WTC11 (cell line): ENCODE results near the gene PRELID2. TPM values are rescaled to one million over a fixed set of nuclear protein-coding genes. Genes with fewer than 3 reads are reported as not detected.

Experiments
- ATAC-seq: fragments of 200-7000 bp; cut with Tn5 transposase; 2 replicates; pipeline ENCODE4 v1.10.0; 2021; ENCODE audit warnings: mild to moderate bottlenecking, moderate library complexity
- CTCF ChIA-PET: fragments of 300-600 bp; sonication (Branson Sonifier 250); formaldehyde crosslinking; loops from one replicate; lab custom pipeline; 2021; ENCODE audit warnings: antibody characterized with exemption; lab: Charles Lee
- POLR2A ChIA-PET: fragments of 350-600 bp; sonication (Branson Sonifier 250); formaldehyde crosslinking; loops from one replicate; lab custom pipeline; 2021; ENCODE audit warnings: antibody characterized with exemption; lab: Charles Lee
- DNase-seq: peaks from one replicate; pipeline ENCODE4 v3.0.0; 2021; ENCODE audit warnings: low spot score
- H3K27ac Mint-ChIP-seq: 2 replicates; pipeline ENCODE4 v1.8.0; 2021; ENCODE audit warnings: mixed read lengths
- H3K27me3 Mint-ChIP-seq: 2 replicates; pipeline ENCODE4 v1.8.0; 2021; ENCODE audit warnings: low read depth, mild to moderate bottlenecking, moderate library complexity, mixed read lengths
- H3K36me3 Mint-ChIP-seq: 2 replicates; pipeline ENCODE4 v1.8.0; 2021; ENCODE audit warnings: mixed read lengths
- H3K4me1 Mint-ChIP-seq: 2 replicates; pipeline ENCODE4 v1.8.0; 2022; ENCODE audit warnings: mixed read lengths
- H3K4me3 Mint-ChIP-seq: 2 replicates; pipeline ENCODE4 v1.8.0; 2021; ENCODE audit warnings: mild to moderate bottlenecking, moderate library complexity, mixed read lengths
- H3K9me3 Mint-ChIP-seq: 2 replicates; pipeline ENCODE4 v1.8.0; 2021; ENCODE audit warnings: mixed read lengths
- ATF1 ChIP-seq: sonication (generic); formaldehyde crosslinking; IDR thresholded peaks from 2 replicates; pipeline ENCODE4 v1.8.1; 2023; ENCODE audit warnings: mild to moderate bottlenecking, moderate library complexity, missing genetic modification reagents
- ATF6 ChIP-seq: sonication (generic); formaldehyde crosslinking; IDR thresholded peaks from 2 replicates; pipeline ENCODE4 v1.8.1; 2023; ENCODE audit warnings: mild to moderate bottlenecking, missing genetic modification reagents
- CDX4 ChIP-seq: fragments of 250-450 bp; sonication (Bioruptor Pico); IDR thresholded peaks from 2 replicates; pipeline ENCODE4 v1.9.0; 2021; ENCODE audit warnings: moderate library complexity, mild to moderate bottlenecking, inconsistent platforms, borderline replicate concordance
- EMX1 ChIP-seq: fragments of 250-450 bp; sonication (Bioruptor Pico); IDR thresholded peaks from 2 replicates; pipeline ENCODE4 v1.8.0; 2021; ENCODE audit warnings: mild to moderate bottlenecking
- FOXK1 ChIP-seq: sonication (generic); formaldehyde crosslinking; IDR thresholded peaks from 2 replicates; pipeline ENCODE4 v1.8.0; 2022; ENCODE audit warnings: mild to moderate bottlenecking, moderate library complexity, missing genetic modification reagents
- FOXP4 ChIP-seq: sonication (generic); formaldehyde crosslinking; IDR thresholded peaks from 2 replicates; pipeline ENCODE4 v1.8.0; 2022; ENCODE audit warnings: mild to moderate bottlenecking, missing genetic modification reagents
- GABPB1 ChIP-seq: sonication (generic); formaldehyde crosslinking; IDR thresholded peaks from 2 replicates; pipeline ENCODE4 v1.8.1; 2023; ENCODE audit warnings: mild to moderate bottlenecking, missing genetic modification reagents
- NFE2L1 ChIP-seq: sonication (generic); formaldehyde crosslinking; IDR thresholded peaks from 2 replicates; pipeline ENCODE4 v1.8.1; 2023; ENCODE audit warnings: missing genetic modification reagents
- PRDM15 ChIP-seq: sonication (generic); formaldehyde crosslinking; IDR thresholded peaks from 2 replicates; pipeline ENCODE4 v1.8.0; 2022; ENCODE audit warnings: missing genetic modification reagents
- PRRX2 ChIP-seq: fragments of 250-450 bp; sonication (Bioruptor Pico); IDR thresholded peaks from 2 replicates; pipeline ENCODE4 v1.8.0; 2021; ENCODE audit warnings: mild to moderate bottlenecking
- SMAD4 ChIP-seq: sonication (generic); formaldehyde crosslinking; IDR thresholded peaks from 2 replicates; pipeline ENCODE4 v1.8.0; 2022; ENCODE audit warnings: mild to moderate bottlenecking, missing genetic modification reagents
- SP1 ChIP-seq: sonication (generic); formaldehyde crosslinking; conservative IDR thresholded peaks from 2 replicates; pipeline ENCODE4 v1.8.1; 2022; ENCODE audit warnings: missing genetic modification reagents
- ZBTB21 ChIP-seq: sonication (generic); formaldehyde crosslinking; IDR thresholded peaks from 2 replicates; pipeline ENCODE4 v1.8.1; 2023; ENCODE audit warnings: mild to moderate bottlenecking, missing genetic modification reagents, borderline replicate concordance
- ZBTB43 ChIP-seq: sonication (generic); formaldehyde crosslinking; IDR thresholded peaks from 2 replicates; pipeline ENCODE4 v1.8.1; 2023; ENCODE audit warnings: mild to moderate bottlenecking, missing genetic modification reagents
- ZMAT4 ChIP-seq: fragments of 250-450 bp; sonication (Bioruptor Pico); IDR thresholded peaks from 2 replicates; pipeline ENCODE4 v1.9.0; 2021; ENCODE audit warnings: mild to moderate bottlenecking
- ZNF219 ChIP-seq: sonication (generic); formaldehyde crosslinking; IDR thresholded peaks from 2 replicates; pipeline ENCODE4 v1.8.0; 2023; ENCODE audit warnings: missing genetic modification reagents, mild to moderate bottlenecking, borderline replicate concordance
- ZNF317 ChIP-seq: sonication (generic); formaldehyde crosslinking; IDR thresholded peaks from 2 replicates; pipeline ENCODE4 v1.8.1; 2023; ENCODE audit warnings: low read depth, mild to moderate bottlenecking, moderate library complexity, missing genetic modification reagents, borderline replicate concordance
- ZNF425 ChIP-seq: fragments of 250-450 bp; sonication (Bioruptor Pico); conservative IDR thresholded peaks from 2 replicates; pipeline ENCODE4 v1.9.0; 2021; ENCODE audit warnings: mild to moderate bottlenecking
- total RNA-seq: library from RNA; stranded (reverse); gene quantifications from 3 replicates; pipeline ENCODE4 v1.2.3, GENCODE V29; 2021

The PRELID2 gene
- total RNA-seq, 1 experiment from 2014 or later = 10.0 TPM

GRCh38 chr5:145872914-145873313 is 37.8 kb upstream of the PRELID2 start, which contains the start of gene GRXCR2 (continued):
- TF ChIP-seq ZNF425 (CRISPR knock-in tag) (no peak), FOXK1 (CRISPR knock-in tag) (no peak), CDX4 (CRISPR knock-in tag) (no peak), GABPB1 (CRISPR knock-in tag) (no peak)
- TF ChIP-seq, all 79 proteins: peak for 0

GRCh38 chr5:145872486-145872885 is 37.3 kb upstream of the PRELID2 start:
- H3K9me3 Mint-ChIP-seq = no peaks in the 10 kb centered on the region; the same call in 1 of the 2 replicates
- ChIA-PET CTCF (interaction anchor here (1.3 kb wide), 1 partner anchor 15 kb away, joined by 4 read pairs; no protein-coding TSS in a partner anchor), POLR2A (no interaction called here)
- no peak overlapping the region for H3K27ac Mint-ChIP-seq
- no peak for ATAC-seq
- TF ChIP-seq FOXP4 (CRISPR knock-in tag) (no peak), NFE2L1 (no peak), ZBTB21 (CRISPR knock-in tag) (no peak), PRRX2 (CRISPR knock-in tag) (no peak), ZNF317 (CRISPR knock-in tag) (no peak), ZMAT4 (CRISPR knock-in tag) (no peak), GABPB1 (CRISPR knock-in tag) (no peak), ATF6 (no peak)
- DNase-seq = no peak
- no peaks in the 10 kb centered on the region for H3K4me1 Mint-ChIP-seq
- H3K27me3 Mint-ChIP-seq = peaks cover 29% of the 10 kb centered on the region
- H3K4me3 Mint-ChIP-seq = no peak overlapping the region
- no peaks in the 10 kb centered on the region for H3K36me3 Mint-ChIP-seq

- no peak overlapping the region for H3K4me3 Mint-ChIP-seq
- ATAC-seq (no peak), DNase-seq (no peak)
- H3K27ac Mint-ChIP-seq = no peak overlapping the region
- peaks cover 44% of the 10 kb centered on the region for H3K27me3 Mint-ChIP-seq
- H3K4me1 Mint-ChIP-seq = no peaks in the 10 kb centered on the region
- no peaks in the 10 kb centered on the region for H3K36me3 Mint-ChIP-seq
- peaks cover 3% of the 10 kb centered on the region for H3K9me3 Mint-ChIP-seq
- CTCF ChIA-PET = interaction anchor here (0.7 to 1.8 kb wide), 2 partner anchors 18 to 181 kb away, joined by 3 to 5 read pairs; no protein-coding TSS in a partner anchor
- POLR2A ChIA-PET = no interaction called here
- TF ChIP-seq ZNF425 (CRISPR knock-in tag) (no peak), EMX1 (no peak), ATF1 (CRISPR knock-in tag) (no peak), ZBTB43 (no peak), PRDM15 (CRISPR knock-in tag) (no peak), PRRX2 (CRISPR knock-in tag) (no peak), SMAD4 (CRISPR knock-in tag) (no peak), ZNF219 (CRISPR knock-in tag) (no peak), SP1 (no peak)
Observed at GRCh38 chr5:145869753-145870152, 34.6 kb upstream of the PRELID2 start.
